Uterus (tissue), 4 donors: ENCODE measurements around the gene CHERP. TPM values are rescaled to one million over a fixed set of nuclear protein-coding genes. Genes with fewer than 3 reads are reported as not detected.

Experiments
- DNase-seq, 2 donors: peaks; one replicate each; pipeline ENCODE4 v3.0.0-alpha.2; 2019 to 2020
- H3K27ac ChIP-seq, 2 donors: fragments of 200-600 bp; sonication (generic); 1 replicate in 1 of 2; 2 replicates in 1 of 2; pipeline ENCODE4 v1.5.1; 2016 to 2018
- H3K27me3 ChIP-seq, 2 donors: fragments of 200-600 bp; sonication (generic); one replicate each; pipeline ENCODE4 v1.5.1; 2018 to 2019; ENCODE audit warnings: control low read depth in 1 of 2
- H3K36me3 ChIP-seq, 2 donors: fragments of 200-600 bp; sonication (generic); one replicate each; pipeline ENCODE4 v1.5.1; 2019; ENCODE audit warnings: control low read depth in 1 of 2
- H3K4me1 ChIP-seq, 2 donors: fragments of 200-600 bp; sonication (generic); one replicate each; pipeline ENCODE4 v1.5.1; 2018 to 2019; ENCODE audit warnings: control low read depth in 1 of 2
- H3K4me3 ChIP-seq, 2 donors: fragments of 200-600 bp; sonication (generic); 1 replicate in 1 of 2; 2 replicates in 1 of 2; pipeline ENCODE4 v1.5.1; 2018 to 2019; ENCODE audit warnings: mild to moderate bottlenecking in 1 of 2
- H3K9me3 ChIP-seq, 2 donors: fragments of 200-600 bp; sonication (generic); one replicate each; pipeline ENCODE4 v1.5.1; 2019; ENCODE audit warnings: control low read depth in 1 of 2
- POLR2A ChIP-seq, 2 donors: fragments of 450-650 bp; IDR thresholded peaks; one replicate each; pipeline ENCODE4 v1.6.1; 2016; ENCODE audit warnings: antibody characterized with exemption in 2 of 2, mild to moderate bottlenecking in 1 of 2, moderate library complexity in 1 of 2
- intact Hi-C: fragments of 100-400 bp; cut with DNase I; formaldehyde crosslinking; loops from one replicate; pipeline ENCODE4 v1.15.1; 2023; ENCODE audit warnings: low total_unique reads
- total RNA-seq, 4 donors: library from RNA; depleted of rRNA in 3 of 4; stranded (reverse); fragments of >200 nt in 3 of 4; gene quantifications; one replicate each; pipeline versions ENCODE4 v1.1.0 to v1.2.4, GENCODE V29; 2014 to 2023
- TF ChIP-seq, protein P1 (sequence below), 4 experiments: fragments of 200-600 bp in 2 of 4; fragments of 450-650 bp in 2 of 4; sonication (generic) in 2 of 4; IDR thresholded peaks; one replicate each; pipeline ENCODE4 v1.5.1; 2016 to 2019; ENCODE audit warnings: antibody characterized with exemption in 4 of 4, mild to moderate bottlenecking in 2 of 4, moderate library complexity in 1 of 4
- donor health status: DM: yes; HTN: yes; CAD: no.

Gene CHERP
- total RNA-seq, 4 donors from 2014 or later = 1.8 to 47.9 (median 7.8) TPM

DNA sequence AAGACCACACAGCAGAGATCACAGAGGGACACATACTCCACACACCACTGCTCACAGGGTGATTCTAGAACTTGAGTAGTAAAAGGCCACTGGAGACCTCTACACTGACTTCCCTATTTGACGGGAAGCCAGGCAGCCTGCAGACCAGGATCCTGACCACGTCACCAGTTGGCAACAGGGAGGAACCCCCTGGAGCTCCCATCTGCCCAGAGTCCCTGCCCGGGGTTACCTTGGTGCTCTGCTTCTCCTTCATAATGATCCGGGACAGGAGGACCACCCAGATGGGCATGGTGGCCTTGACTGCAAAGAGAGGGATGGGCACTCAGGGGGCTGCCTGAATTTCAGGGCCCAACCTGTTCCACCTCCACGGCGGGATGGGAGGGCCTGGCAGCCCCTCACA, 29.0 kb upstream of the CHERP start:
- H3K4me1 ChIP-seq = peaks cover 0 to 7% of the 10 kb centered on the region in 2 donors
- TF ChIP-seq POLR2A (IDR thresholded peaks at IDR 0.05) = no peak
- TF ChIP-seq, protein P1, sequence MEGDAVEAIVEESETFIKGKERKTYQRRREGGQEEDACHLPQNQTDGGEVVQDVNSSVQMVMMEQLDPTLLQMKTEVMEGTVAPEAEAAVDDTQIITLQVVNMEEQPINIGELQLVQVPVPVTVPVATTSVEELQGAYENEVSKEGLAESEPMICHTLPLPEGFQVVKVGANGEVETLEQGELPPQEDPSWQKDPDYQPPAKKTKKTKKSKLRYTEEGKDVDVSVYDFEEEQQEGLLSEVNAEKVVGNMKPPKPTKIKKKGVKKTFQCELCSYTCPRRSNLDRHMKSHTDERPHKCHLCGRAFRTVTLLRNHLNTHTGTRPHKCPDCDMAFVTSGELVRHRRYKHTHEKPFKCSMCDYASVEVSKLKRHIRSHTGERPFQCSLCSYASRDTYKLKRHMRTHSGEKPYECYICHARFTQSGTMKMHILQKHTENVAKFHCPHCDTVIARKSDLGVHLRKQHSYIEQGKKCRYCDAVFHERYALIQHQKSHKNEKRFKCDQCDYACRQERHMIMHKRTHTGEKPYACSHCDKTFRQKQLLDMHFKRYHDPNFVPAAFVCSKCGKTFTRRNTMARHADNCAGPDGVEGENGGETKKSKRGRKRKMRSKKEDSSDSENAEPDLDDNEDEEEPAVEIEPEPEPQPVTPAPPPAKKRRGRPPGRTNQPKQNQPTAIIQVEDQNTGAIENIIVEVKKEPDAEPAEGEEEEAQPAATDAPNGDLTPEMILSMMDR (IDR thresholded peaks at IDR 0.05) = no peak
- no peak for DNase-seq

DNA sequence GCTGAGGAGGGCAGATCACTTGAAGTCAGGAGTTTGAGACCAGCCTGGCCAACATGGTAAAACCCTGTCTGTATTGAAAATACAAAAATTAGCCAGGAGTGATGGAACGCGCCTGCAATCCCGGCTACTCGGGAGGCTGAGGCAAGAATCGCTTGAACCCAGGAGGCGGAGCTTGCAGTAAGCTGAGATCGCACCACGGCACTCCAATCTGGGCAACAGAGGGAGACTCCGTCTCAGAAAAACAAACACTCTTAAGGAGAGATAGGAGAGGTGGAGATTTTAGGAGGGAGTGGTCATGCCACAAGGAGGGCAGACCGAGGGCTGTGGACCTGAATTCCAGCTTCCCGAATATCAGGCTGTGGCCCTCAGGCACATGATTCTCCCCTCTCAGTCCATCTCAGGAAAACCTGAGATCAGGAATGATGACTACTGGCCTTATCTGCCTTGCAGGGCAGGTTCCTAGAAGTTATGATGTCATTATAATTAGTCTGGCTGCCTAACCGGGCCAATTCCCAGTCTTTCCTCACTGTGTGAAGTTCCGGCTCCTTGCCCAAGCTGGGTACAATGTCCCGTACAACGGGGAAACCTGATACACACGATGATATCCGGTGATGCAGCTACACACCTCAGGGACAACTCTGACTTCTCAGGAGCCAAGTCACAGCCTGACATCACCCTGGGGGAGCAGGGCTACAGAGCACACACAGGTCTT, 27.5 kb upstream of the CHERP start:
- H3K36me3 ChIP-seq = no peaks in the 10 kb centered on the region
- peaks cover 0 to 7% of the 10 kb centered on the region in 2 donors for H3K4me1 ChIP-seq
- intact Hi-C loops = no loop called here
- H3K9me3 ChIP-seq = no peaks in the 10 kb centered on the region
- no peaks in the 10 kb centered on the region for H3K27me3 ChIP-seq
- no peak overlapping the region for H3K4me3 ChIP-seq
- no peak for TF ChIP-seq POLR2A (IDR thresholded peaks at IDR 0.05)
- TF ChIP-seq, protein P1 (IDR thresholded peaks at IDR 0.05) = no peak
- no peak overlapping the region for H3K27ac ChIP-seq
- DNase-seq = no peak

More for the DNA sequence above, 29.0 kb upstream of the CHERP start:
- Histone ChIP-seq H3K4me3 (peak overlapping the region; percentile 82 to 93), H3K27me3 (no peaks in the 10 kb centered on the region), H3K9me3 (no peaks in the 10 kb centered on the region), H3K27ac (peak overlapping the region in 1 of 2 donors; percentile 67), H3K36me3 (no peaks in the 10 kb centered on the region)
- intact Hi-C loops = no loop called here

DNA sequence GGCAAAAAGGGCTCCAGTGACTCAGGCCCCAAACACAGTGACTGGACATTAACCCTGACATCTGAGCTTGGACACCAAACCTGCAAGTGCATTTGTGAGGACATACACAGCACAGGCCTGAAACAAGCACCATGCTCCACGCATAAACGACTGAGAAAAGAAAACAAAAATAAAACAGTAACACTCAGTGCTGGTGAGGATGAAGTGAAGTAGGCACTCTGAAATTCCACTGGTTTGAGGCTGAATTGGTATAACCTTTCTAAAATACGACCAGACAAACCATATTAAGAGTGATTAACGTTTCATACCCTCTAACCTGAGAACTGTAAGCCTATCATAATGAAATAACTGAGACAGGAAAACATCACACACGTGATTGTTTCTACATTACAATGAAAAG, 24.5 kb upstream of the CHERP start:
- TF ChIP-seq, protein P1 (IDR thresholded peaks at IDR 0.05) = no peak
- TF ChIP-seq POLR2A (IDR thresholded peaks at IDR 0.05) = no peak
- intact Hi-C loops = no loop called here
- no peak for DNase-seq
- H3K27ac ChIP-seq = peak overlapping the region in 1 of 2 donors; percentile 33
- H3K27me3 ChIP-seq = no peaks in the 10 kb centered on the region
- H3K4me1 ChIP-seq = no peaks in the 10 kb centered on the region
- no peaks in the 10 kb centered on the region for H3K36me3 ChIP-seq
- no peak overlapping the region for H3K4me3 ChIP-seq
- no peaks in the 10 kb centered on the region for H3K9me3 ChIP-seq

DNA sequence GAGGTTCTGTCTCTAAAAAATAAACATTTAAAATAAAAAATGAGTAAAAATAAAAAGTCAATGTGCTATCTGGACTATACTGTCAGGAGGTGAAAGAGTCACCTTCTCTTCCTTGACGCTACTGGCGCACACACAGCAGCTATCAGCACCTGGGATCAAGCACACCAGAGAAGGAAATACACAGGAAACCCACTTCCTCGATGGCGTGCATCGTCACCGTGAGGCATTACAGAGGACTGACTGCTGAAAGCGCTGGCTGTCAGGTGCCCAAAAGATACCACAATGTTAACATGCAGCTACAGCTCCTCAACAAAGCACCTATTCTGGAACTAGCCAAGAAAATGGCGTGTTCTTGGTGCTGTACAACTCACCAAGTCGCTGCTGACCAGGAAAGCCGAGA, 23.9 kb upstream of the CHERP start:
- no peaks in the 10 kb centered on the region for H3K27me3 ChIP-seq
- H3K36me3 ChIP-seq = no peaks in the 10 kb centered on the region

DNA sequence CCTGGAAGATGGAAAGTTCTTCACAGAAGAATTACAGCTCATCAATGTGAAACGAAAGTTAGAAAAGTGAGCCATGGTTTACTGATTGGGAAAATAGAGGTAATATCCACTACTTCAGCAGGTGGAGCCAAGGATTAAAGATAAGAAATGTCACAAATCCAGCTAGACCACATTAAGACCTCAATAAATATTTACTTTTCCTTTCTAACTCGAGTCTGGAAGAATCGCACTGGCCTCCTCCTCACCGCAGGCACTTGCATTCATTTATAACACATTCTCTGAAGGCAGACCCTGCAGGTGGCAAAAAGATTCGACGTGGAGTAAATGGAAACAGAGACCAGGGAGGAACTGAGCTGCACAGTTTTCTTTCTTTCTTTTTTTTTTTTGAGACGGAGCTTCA, 22.6 kb upstream of the CHERP start:
- Histone ChIP-seq H3K27me3 (no peaks in the 10 kb centered on the region), H3K4me1 (no peaks in the 10 kb centered on the region), H3K9me3 (no peaks in the 10 kb centered on the region), H3K4me3 (no peak overlapping the region), H3K27ac (no peak overlapping the region), H3K36me3 (no peaks in the 10 kb centered on the region)
- TF ChIP-seq POLR2A (IDR thresholded peaks at IDR 0.05) = no peak
- intact Hi-C loops = no loop called here
- DNase-seq = no peak

More for the DNA sequence above, 23.9 kb upstream of the CHERP start:
- DNase-seq = no peak
- Histone ChIP-seq H3K4me3 (no peak overlapping the region), H3K27ac (peak overlapping the region in 1 of 2 donors; percentile 33), H3K4me1 (no peaks in the 10 kb centered on the region), H3K9me3 (no peaks in the 10 kb centered on the region)
- no peak for TF ChIP-seq POLR2A (IDR thresholded peaks at IDR 0.05)
- TF ChIP-seq, protein P1 (IDR thresholded peaks at IDR 0.05) = no peak
- intact Hi-C loops = no loop called here
